Measurements from ENCODE around the gene SHCBP1.
"Not testable (repeated sequence)": the region's sequence is repeated elsewhere in the genome, so short reads cannot be mapped to it uniquely, and the experiment has no call there.

Gene SHCBP1

GRCh38 chr16:46648656-46649055 lies 27.5 kb upstream of the SHCBP1 start:
- no peak for DNase-seq (ENCODE audit: low spot score)
- in situ Hi-C loops (cut with MboI; ENCODE audit: low pct_unique_long_range_greater_than_20kb, low sequenced_read_pairs, unreplicated experiment), result no loop called here
- TF ChIP-seq CTCF (IDR thresholded peaks at IDR 0.05; ENCODE audit: extremely low read depth, insufficient read depth, missing control alignments), result no peak

GRCh38 chr16:46638947-46639925 lies 18.1 kb upstream of the SHCBP1 start:
- TF ChIP-seq CTCF (IDR thresholded peaks at IDR 0.05; ENCODE audit: extremely low read depth, insufficient read depth, missing control alignments), result no peak
- in situ Hi-C loops (cut with MboI; ENCODE audit: low pct_unique_long_range_greater_than_20kb, low sequenced_read_pairs, unreplicated experiment), result no loop called here
- no peak for DNase-seq (ENCODE audit: low spot score)

GRCh38 chr16:46632778-46633733 lies 11.9 kb upstream of the SHCBP1 start:
- TF ChIP-seq CTCF (IDR thresholded peaks at IDR 0.05; ENCODE audit: extremely low read depth, insufficient read depth, missing control alignments), result no peak
- in situ Hi-C loops (cut with MboI; ENCODE audit: low pct_unique_long_range_greater_than_20kb, low sequenced_read_pairs, unreplicated experiment), result no loop called here
- no peak for DNase-seq (ENCODE audit: low spot score)

- in situ Hi-C loops (cut with MboI; ENCODE audit: low pct_unique_long_range_greater_than_20kb, low sequenced_read_pairs, unreplicated experiment), result no loop called here
- peak; percentile 25 for DNase-seq (ENCODE audit: low spot score)
- no peak for TF ChIP-seq CTCF (IDR thresholded peaks at IDR 0.05; ENCODE audit: extremely low read depth, insufficient read depth, missing control alignments)
Measured at GRCh38 chr16:46629331-46630219, 8.4 kb upstream of the SHCBP1 start.

GRCh38 chr16:46627746-46628145 lies 6.6 kb upstream of the SHCBP1 start:
- no peak for TF ChIP-seq CTCF (IDR thresholded peaks at IDR 0.05; ENCODE audit: extremely low read depth, insufficient read depth, missing control alignments)
- no peak for DNase-seq (ENCODE audit: low spot score)
- in situ Hi-C loops (cut with MboI; ENCODE audit: low pct_unique_long_range_greater_than_20kb, low sequenced_read_pairs, unreplicated experiment), result no loop called here

- DNase-seq (ENCODE audit: low spot score); in situ Hi-C loops (cut with MboI; ENCODE audit: low pct_unique_long_range_greater_than_20kb, low sequenced_read_pairs, unreplicated experiment): not testable (repeated sequence)
Measured at GRCh38 chr16:46626681-46627080, 5.5 kb upstream of the SHCBP1 start.

- in situ Hi-C loops (cut with MboI; ENCODE audit: low pct_unique_long_range_greater_than_20kb, low sequenced_read_pairs, unreplicated experiment); DNase-seq (ENCODE audit: low spot score): not testable (repeated sequence)
Measured at GRCh38 chr16:46624862-46625261, 3.7 kb upstream of the SHCBP1 start.

GRCh38 chr16:46623707-46624106 lies 2.5 kb upstream of the SHCBP1 start:
- in situ Hi-C loops (cut with MboI; ENCODE audit: low pct_unique_long_range_greater_than_20kb, low sequenced_read_pairs, unreplicated experiment); DNase-seq (ENCODE audit: low spot score): not testable (repeated sequence)

GRCh38 chr16:46623246-46623645 lies 2.1 kb upstream of the SHCBP1 start:
- DNase-seq (ENCODE audit: low spot score); in situ Hi-C loops (cut with MboI; ENCODE audit: low pct_unique_long_range_greater_than_20kb, low sequenced_read_pairs, unreplicated experiment): not testable (repeated sequence)
